Endodermal cell (in vitro differentiated cells): ENCODE measurements around the gene ARMC8. TPM values are rescaled to one million over a fixed set of nuclear protein-coding genes. Genes with fewer than 3 reads are reported as not detected.

Source experiments
- DNase-seq: peaks from one replicate; pipeline ENCODE4 v3.0.0-alpha.2; 2017
- H3K27ac ChIP-seq: 2 replicates; pipeline ENCODE4 v1.5.1; 2013; ENCODE audit warnings: mild to moderate bottlenecking, low read depth, low read length, moderate library complexity
- H3K27me3 ChIP-seq: 2 replicates; pipeline ENCODE4 v1.6.1; 2013; ENCODE audit warnings: mild to moderate bottlenecking, low read length, moderate library complexity; ENCODE audit not compliant: insufficient read depth, control insufficient read depth, poor library complexity, severe bottlenecking
- H3K36me3 ChIP-seq: 2 replicates; pipeline ENCODE4 v1.7.0; 2013; ENCODE audit warnings: mild to moderate bottlenecking, low read length, moderate library complexity; ENCODE audit not compliant: control insufficient read depth, insufficient read depth
- H3K4me1 ChIP-seq: one replicate; pipeline ENCODE4 v1.7.0; 2013; ENCODE audit warnings: low read length; ENCODE audit not compliant: control insufficient read depth, insufficient read depth
- H3K4me3 ChIP-seq: 2 replicates; pipeline ENCODE4 v1.5.1; 2013; ENCODE audit warnings: mild to moderate bottlenecking, low read length, moderate library complexity
- H3K9ac ChIP-seq: 2 replicates; pipeline ENCODE4 v1.6.1; 2013; ENCODE audit warnings: mild to moderate bottlenecking, low read length, moderate library complexity; ENCODE audit not compliant: poor library complexity, severe bottlenecking; ENCODE audit errors: extremely low read depth
- H3K9me3 ChIP-seq: 2 replicates; pipeline ENCODE4 v1.6.1; 2013; ENCODE audit warnings: mild to moderate bottlenecking, low read length, moderate library complexity; ENCODE audit not compliant: control insufficient read depth
- H3K27ac Mint-ChIP-seq: 2 replicates; pipeline ENCODE4 v1.8.0; 2020; ENCODE audit warnings: mixed read lengths
- H3K27me3 Mint-ChIP-seq: 2 replicates; pipeline ENCODE4 v1.8.0; 2021; ENCODE audit warnings: mild to moderate bottlenecking, mixed read lengths; ENCODE audit not compliant: insufficient read depth
- H3K36me3 Mint-ChIP-seq: 2 replicates; pipeline ENCODE4 v1.8.0; 2020; ENCODE audit warnings: low read depth, mixed read lengths
- H3K4me1 Mint-ChIP-seq: 2 replicates; pipeline ENCODE4 v1.8.0; 2020; ENCODE audit warnings: mixed read lengths
- H3K4me3 Mint-ChIP-seq: 2 replicates; pipeline ENCODE4 v1.8.0; 2020; ENCODE audit warnings: mild to moderate bottlenecking, moderate library complexity, mixed read lengths
- H3K9me3 Mint-ChIP-seq: 2 replicates; pipeline ENCODE4 v1.8.0; 2020; ENCODE audit warnings: mild to moderate bottlenecking, mixed read lengths
- CTCF ChIP-seq: fragments of 200-600 bp; sonication (generic); conservative IDR thresholded peaks from 2 replicates; pipeline ENCODE4 v1.5.0; 2021; ENCODE audit warnings: antibody characterized with exemption, mild to moderate bottlenecking
- WGBS, 2 experiments: methylation state at CpG; one replicate each; pipeline versions ENCODE4 v1.1.5 to v1.1.7; 2013; ENCODE audit warnings: missing lambda C conversion rate in 2 of 2, mixed read lengths in 1 of 2; ENCODE audit not compliant: insufficient coverage in 1 of 2, insufficient read length in 1 of 2; 5-methylcytosine and 5-hydroxymethylcytosine counted together
- total RNA-seq, 2 donors: library from RNA; stranded (reverse); fragmentation: NEBNext Ultra II Directional in 1 of 2; extraction: Animal tissue kit (Norgen Biotek cat#: 25700) in 1 of 2; gene quantifications; 2 replicates in 1 of 2; 3 replicates in 1 of 2; pipeline ENCODE4 v1.2.1, GENCODE V29; 2021

The ARMC8 gene
- total RNA-seq, 2 donors from 2014 or later = 58.6 to 60.4 TPM

DNA sequence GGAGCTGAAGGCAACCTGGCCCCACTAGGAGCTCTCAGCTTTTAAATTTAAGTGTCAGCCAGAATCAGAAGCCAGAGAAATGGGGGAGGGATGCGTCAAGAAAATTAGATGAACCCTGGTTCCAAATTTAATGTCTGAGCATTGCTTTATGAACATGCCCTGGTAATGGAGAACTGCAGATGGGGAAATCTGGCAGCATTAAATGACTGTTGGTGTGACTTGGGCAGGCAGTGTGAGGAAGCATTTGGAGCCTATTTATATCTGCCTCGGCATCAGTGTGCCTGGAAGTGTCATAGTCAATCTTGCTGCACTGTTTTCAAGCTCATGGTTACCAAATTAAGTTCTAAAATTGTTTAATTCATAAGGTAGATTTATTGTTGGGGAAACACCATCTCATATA, 113.5 kb downstream of the ARMC8 start:
- Mint-ChIP-seq H3K4me3 (no peak overlapping the region), H3K4me1 (no peaks in the 10 kb centered on the region), H3K27ac (no peak overlapping the region), H3K36me3 (peaks cover 22% of the 10 kb centered on the region), H3K27me3 (no peaks in the 10 kb centered on the region), H3K9me3 (no peaks in the 10 kb centered on the region)
- no peak overlapping the region for H3K27ac ChIP-seq
- 93 to 100% methylated on average over 2 of the region's 2 CpGs for WGBS, 2 experiments
- H3K36me3 ChIP-seq = peaks cover 25% of the 10 kb centered on the region
- no peaks in the 10 kb centered on the region for H3K27me3 ChIP-seq
- no peak overlapping the region for H3K9ac ChIP-seq
- H3K4me1 ChIP-seq = no peaks in the 10 kb centered on the region
- no peak for TF ChIP-seq CTCF
- H3K4me3 ChIP-seq = no peak overlapping the region
- H3K9me3 ChIP-seq = no peaks in the 10 kb centered on the region
- no peak for DNase-seq

- 90 to 94% methylated on average over 6 of the region's 6 CpGs for WGBS, 2 experiments
- Histone ChIP-seq H3K4me1 (no peaks in the 10 kb centered on the region), H3K27ac (no peak overlapping the region)
These were observed 116.4 kb downstream of the ARMC8 start for GRCh38 chr3:138303474-138303873.

GRCh38 chr3:138307899-138308298, 120.8 kb downstream of the ARMC8 start:
- H3K36me3 ChIP-seq = no peaks in the 10 kb centered on the region
- Mint-ChIP-seq H3K27me3 (peaks cover 24% of the 10 kb centered on the region), H3K27ac (no peak overlapping the region), H3K4me3 (no peak overlapping the region), H3K36me3 (peaks cover 2% of the 10 kb centered on the region), H3K4me1 (no peaks in the 10 kb centered on the region), H3K9me3 (peaks cover 23% of the 10 kb centered on the region)
- H3K4me1 ChIP-seq = no peaks in the 10 kb centered on the region
- H3K27ac ChIP-seq = no peak overlapping the region
- H3K4me3 ChIP-seq = no peak overlapping the region
- peaks cover 12% of the 10 kb centered on the region for H3K27me3 ChIP-seq
- no peak for DNase-seq
- H3K9me3 ChIP-seq = peaks cover 23% of the 10 kb centered on the region
- WGBS, 2 experiments = 85 to 87% methylated on average over 5 of the region's 5 CpGs
- no peak for TF ChIP-seq CTCF
- no peak overlapping the region for H3K9ac ChIP-seq

More at GRCh38 chr3:138303474-138303873, 116.4 kb downstream of the ARMC8 start:
- H3K4me3 Mint-ChIP-seq = no peak overlapping the region
- Histone ChIP-seq H3K9me3 (peaks cover 4% of the 10 kb centered on the region), H3K9ac (no peak overlapping the region), H3K36me3 (peaks cover 3% of the 10 kb centered on the region), H3K27me3 (no peaks in the 10 kb centered on the region), H3K4me3 (no peak overlapping the region)
- H3K27ac Mint-ChIP-seq = no peak overlapping the region
- no peak for DNase-seq
- peaks cover 5% of the 10 kb centered on the region for H3K27me3 Mint-ChIP-seq
- no peaks in the 10 kb centered on the region for H3K4me1 Mint-ChIP-seq
- H3K9me3 Mint-ChIP-seq = peaks cover 10% of the 10 kb centered on the region
- TF ChIP-seq CTCF = no peak
- H3K36me3 Mint-ChIP-seq = peaks cover 11% of the 10 kb centered on the region
